ENCODE data around the gene ST3GAL5.

ST3GAL5 gene

DNA sequence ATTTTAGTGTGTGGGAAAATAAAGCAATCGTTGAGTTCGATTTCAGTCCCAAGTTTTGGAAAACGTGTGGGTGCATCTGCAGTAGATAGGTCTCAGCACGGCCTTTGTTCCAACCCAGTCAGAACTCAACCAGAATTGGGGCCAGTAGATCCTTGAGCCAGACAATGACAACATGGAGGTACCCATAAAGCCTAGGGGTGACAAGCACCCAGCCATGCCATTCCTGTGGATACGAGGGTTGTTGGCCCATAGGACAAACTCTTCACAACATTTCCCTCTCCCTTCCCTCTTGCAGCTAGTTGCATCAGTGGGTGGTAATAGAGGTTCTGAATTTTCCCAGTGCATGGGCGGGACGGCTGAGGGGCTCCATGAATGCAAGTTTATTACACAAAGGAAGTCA, 60.1 kb downstream of the ST3GAL5 start:
- H3K9ac ChIP-seq (ENCODE audit: low read depth, low read length) = no peak overlapping the region
- H3K27me3 ChIP-seq (ENCODE audit: insufficient read depth, low read length, poor library complexity) = no peaks in the 10 kb centered on the region
- ATAC-seq (ENCODE audit: insufficient read depth, low read depth) (no peak), DNase-seq (no peak)
- H3K79me2 ChIP-seq (ENCODE audit: insufficient read depth, low read length) = no peaks in the 10 kb centered on the region
- no peak overlapping the region for H3K4me2 ChIP-seq (ENCODE audit: insufficient read depth, low read length)
- no peaks in the 10 kb centered on the region for H3K36me3 ChIP-seq (ENCODE audit: insufficient read depth, low read length)
- H4K20me1 ChIP-seq (ENCODE audit: insufficient read depth, low read length) = no peaks in the 10 kb centered on the region
- no peak overlapping the region for H3K4me3 ChIP-seq (ENCODE audit: low read depth in 1 of 2, low read length in 2 of 2)
- H3K4me1 ChIP-seq (ENCODE audit: insufficient read depth, low read length) = peaks cover 27% of the 10 kb centered on the region
- H3K9me3 ChIP-seq (ENCODE audit: insufficient read depth, low read length, severe bottlenecking) = no peaks in the 10 kb centered on the region
- peak overlapping the region; percentile 84; the same call in 1 of the 2 replicates for H2AFZ ChIP-seq (ENCODE audit: low read depth, low read length)
- peak overlapping the region; percentile 67; the same call in 1 of the 2 replicates for H3K27ac ChIP-seq (ENCODE audit: low read length)
- no peak for TF ChIP-seq EZH2 (IDR thresholded peaks at IDR 0.05; ENCODE audit: borderline replicate concordance, low read depth, low read length, severe bottlenecking)
- TF ChIP-seq, protein P1, sequence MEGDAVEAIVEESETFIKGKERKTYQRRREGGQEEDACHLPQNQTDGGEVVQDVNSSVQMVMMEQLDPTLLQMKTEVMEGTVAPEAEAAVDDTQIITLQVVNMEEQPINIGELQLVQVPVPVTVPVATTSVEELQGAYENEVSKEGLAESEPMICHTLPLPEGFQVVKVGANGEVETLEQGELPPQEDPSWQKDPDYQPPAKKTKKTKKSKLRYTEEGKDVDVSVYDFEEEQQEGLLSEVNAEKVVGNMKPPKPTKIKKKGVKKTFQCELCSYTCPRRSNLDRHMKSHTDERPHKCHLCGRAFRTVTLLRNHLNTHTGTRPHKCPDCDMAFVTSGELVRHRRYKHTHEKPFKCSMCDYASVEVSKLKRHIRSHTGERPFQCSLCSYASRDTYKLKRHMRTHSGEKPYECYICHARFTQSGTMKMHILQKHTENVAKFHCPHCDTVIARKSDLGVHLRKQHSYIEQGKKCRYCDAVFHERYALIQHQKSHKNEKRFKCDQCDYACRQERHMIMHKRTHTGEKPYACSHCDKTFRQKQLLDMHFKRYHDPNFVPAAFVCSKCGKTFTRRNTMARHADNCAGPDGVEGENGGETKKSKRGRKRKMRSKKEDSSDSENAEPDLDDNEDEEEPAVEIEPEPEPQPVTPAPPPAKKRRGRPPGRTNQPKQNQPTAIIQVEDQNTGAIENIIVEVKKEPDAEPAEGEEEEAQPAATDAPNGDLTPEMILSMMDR (IDR thresholded peaks at IDR 0.05; ENCODE audit: borderline replicate concordance, extremely low read depth, low read length, poor library complexity, severe bottlenecking) = no peak

DNA sequence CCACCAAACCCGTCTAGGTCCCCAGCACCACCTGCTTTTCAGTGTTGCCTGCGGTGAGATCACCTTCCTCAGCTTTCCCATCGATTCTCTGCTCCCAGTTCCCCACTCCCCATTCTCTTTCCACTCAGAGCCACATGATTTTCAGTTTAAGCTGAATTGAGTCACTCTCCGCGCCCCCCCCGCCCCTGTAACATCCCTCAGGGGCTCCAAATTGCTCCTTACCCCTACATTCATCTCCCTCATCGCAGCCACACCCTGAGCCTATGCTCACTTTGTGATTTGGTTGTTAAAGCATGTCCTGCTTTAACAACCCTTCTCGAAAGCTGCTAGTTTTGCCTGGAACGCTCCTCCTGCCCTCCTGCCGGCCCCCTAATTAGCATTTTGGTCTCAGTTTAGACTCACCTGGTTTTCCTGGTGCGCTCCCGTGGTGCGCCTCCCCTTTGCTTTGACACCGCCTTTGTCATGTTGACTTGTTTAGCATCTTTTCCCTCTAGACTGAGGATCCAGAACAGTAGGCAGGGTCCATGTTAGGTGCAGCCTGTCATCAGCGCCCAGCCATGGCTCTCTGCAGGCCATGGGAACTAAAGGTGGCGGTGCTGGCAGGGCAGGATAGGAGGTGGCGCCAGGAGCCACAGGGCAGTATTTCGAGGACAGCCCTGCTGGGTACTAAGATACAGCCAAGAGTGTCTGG, 60.8 kb downstream of the ST3GAL5 start:
- Histone ChIP-seq H2AFZ (ENCODE audit: low read depth, low read length) (peak overlapping the region; percentile 84), H3K36me3 (ENCODE audit: insufficient read depth, low read length) (no peaks in the 10 kb centered on the region), H3K79me2 (ENCODE audit: insufficient read depth, low read length) (no peaks in the 10 kb centered on the region), H3K27ac (ENCODE audit: low read length) (peak overlapping the region; percentile 67), H3K4me2 (ENCODE audit: insufficient read depth, low read length) (peak overlapping the region; percentile 56), H3K27me3 (ENCODE audit: insufficient read depth, low read length, poor library complexity) (no peaks in the 10 kb centered on the region), H3K9ac (ENCODE audit: low read depth, low read length) (peak overlapping the region; percentile 43), H3K4me1 (ENCODE audit: insufficient read depth, low read length) (peaks cover 27% of the 10 kb centered on the region), H3K9me3 (ENCODE audit: insufficient read depth, low read length, severe bottlenecking) (no peaks in the 10 kb centered on the region), H4K20me1 (ENCODE audit: insufficient read depth, low read length) (no peaks in the 10 kb centered on the region), H3K4me3 (ENCODE audit: low read depth in 1 of 2, low read length in 2 of 2) (peak overlapping the region in 1 of 2 experiments; percentile 30; a peak in 1 of 4 replicates)
- ATAC-seq (ENCODE audit: insufficient read depth, low read depth) (no peak), DNase-seq (no peak)
- no peak for TF ChIP-seq EZH2 (IDR thresholded peaks at IDR 0.05; ENCODE audit: borderline replicate concordance, low read depth, low read length, severe bottlenecking)
- TF ChIP-seq, protein P1 (IDR thresholded peaks at IDR 0.05; ENCODE audit: borderline replicate concordance, extremely low read depth, low read length, poor library complexity, severe bottlenecking) = no peak

DNA sequence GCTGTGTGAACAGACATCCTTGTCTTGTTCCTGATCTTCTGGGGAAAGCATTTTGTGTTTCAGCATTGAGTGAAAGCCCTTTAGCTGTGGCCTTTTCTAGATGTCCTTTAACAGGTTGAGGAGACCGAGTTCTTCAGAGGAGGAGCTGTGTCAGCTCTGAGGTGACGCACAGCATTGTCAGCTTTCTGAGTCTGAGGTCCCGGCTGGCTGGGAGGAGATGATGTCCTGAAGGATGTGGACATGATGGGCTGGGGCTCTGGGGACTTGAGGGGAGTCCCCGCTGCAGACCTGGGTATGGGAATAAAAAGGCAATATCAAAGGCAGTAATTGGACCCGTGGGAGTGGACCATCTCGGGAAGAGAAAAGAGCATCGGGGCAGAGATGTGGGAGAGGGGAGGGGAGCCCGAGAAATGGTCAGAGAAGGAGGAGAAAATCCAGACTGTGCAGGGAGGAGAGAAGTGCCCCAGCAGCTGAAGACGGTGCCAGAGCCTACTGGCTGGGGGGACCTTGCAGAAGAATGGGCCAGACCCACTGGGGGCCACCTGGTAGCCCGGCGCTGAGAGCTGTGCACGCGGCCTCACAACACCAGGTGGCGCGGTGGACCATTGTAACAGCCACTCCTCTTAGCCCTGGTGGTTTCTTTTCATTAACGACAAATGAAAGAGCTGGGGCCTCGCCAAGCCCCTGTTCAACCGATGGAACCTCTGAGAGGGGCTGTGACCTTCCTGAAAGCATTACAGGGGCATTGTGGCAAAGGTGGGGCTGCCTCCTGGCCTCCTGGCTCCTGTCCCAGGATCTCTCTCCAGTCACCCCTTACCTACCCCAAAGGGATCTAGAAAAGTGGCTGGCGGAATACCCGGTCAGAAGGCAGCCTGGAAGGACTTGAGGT, 61.6 kb downstream of the ST3GAL5 start:
- no peaks in the 10 kb centered on the region for H3K9me3 ChIP-seq (ENCODE audit: insufficient read depth, low read length, severe bottlenecking)
- peak overlapping the region; percentile 84 for H2AFZ ChIP-seq (ENCODE audit: low read depth, low read length)
- H3K27me3 ChIP-seq (ENCODE audit: insufficient read depth, low read length, poor library complexity) = no peaks in the 10 kb centered on the region
- ATAC-seq (ENCODE audit: insufficient read depth, low read depth) (peak; percentile 98), DNase-seq (peak; percentile 84)
- H3K27ac ChIP-seq (ENCODE audit: low read length) = peak overlapping the region; percentile 67
- TF ChIP-seq, protein P1 (IDR thresholded peaks at IDR 0.05; ENCODE audit: borderline replicate concordance, extremely low read depth, low read length, poor library complexity, severe bottlenecking) = peak; percentile 93
- no peak for TF ChIP-seq EZH2 (IDR thresholded peaks at IDR 0.05; ENCODE audit: borderline replicate concordance, low read depth, low read length, severe bottlenecking)
- H3K4me3 ChIP-seq (ENCODE audit: low read depth in 1 of 2, low read length in 2 of 2) = peak overlapping the region in 1 of 2 experiments; percentile 30; a peak in 1 of 4 replicates
- peak overlapping the region; percentile 43 for H3K9ac ChIP-seq (ENCODE audit: low read depth, low read length)
- no peaks in the 10 kb centered on the region for H3K79me2 ChIP-seq (ENCODE audit: insufficient read depth, low read length)
- peak overlapping the region; percentile 56 for H3K4me2 ChIP-seq (ENCODE audit: insufficient read depth, low read length)
- no peaks in the 10 kb centered on the region for H3K36me3 ChIP-seq (ENCODE audit: insufficient read depth, low read length)
- H3K4me1 ChIP-seq (ENCODE audit: insufficient read depth, low read length) = peaks cover 27% of the 10 kb centered on the region
- no peaks in the 10 kb centered on the region for H4K20me1 ChIP-seq (ENCODE audit: insufficient read depth, low read length)
